Osteoblast (primary cell): ENCODE data around the gene ATP6V1A. TPM values are rescaled to one million over a fixed set of nuclear protein-coding genes. Genes with fewer than 3 reads are reported as not detected.

ENCODE experiments used
- DNase-seq: peaks from one replicate; pipeline ENCODE4 v3.0.0; 2011; ENCODE audit warnings: low spot score, mixed read lengths; ENCODE audit not compliant: insufficient read length; ENCODE audit errors: missing footprints
- H2AFZ ChIP-seq: 2 replicates; pipeline ENCODE4 v1.6.0; 2011; ENCODE audit warnings: mild to moderate bottlenecking, low read length
- H3K27ac ChIP-seq: 2 replicates; pipeline ENCODE4 v1.5.1; 2011; ENCODE audit warnings: mild to moderate bottlenecking, low read depth, low read length, moderate library complexity
- H3K27me3 ChIP-seq: 2 replicates; pipeline ENCODE4 v1.6.0; 2012; ENCODE audit warnings: mild to moderate bottlenecking, control low read depth, inconsistent platforms, low read length, moderate library complexity; ENCODE audit not compliant: insufficient read depth
- H3K36me3 ChIP-seq: 2 replicates; pipeline ENCODE4 v1.5.1; 2011; ENCODE audit warnings: mild to moderate bottlenecking, low read length, control low read depth, moderate library complexity; ENCODE audit not compliant: insufficient read depth
- H3K4me1 ChIP-seq: 2 replicates; pipeline ENCODE4 v1.5.1; 2011; ENCODE audit warnings: mild to moderate bottlenecking, low read length, control low read depth, moderate library complexity; ENCODE audit not compliant: insufficient read depth
- H3K4me2 ChIP-seq: 2 replicates; pipeline ENCODE4 v1.6.0; 2011; ENCODE audit warnings: mild to moderate bottlenecking, low read length; ENCODE audit not compliant: insufficient read depth
- H3K4me3 ChIP-seq: fragments of 200-600 bp; sonication (generic); 3 replicates; pipeline ENCODE4 v1.5.1; 2012; ENCODE audit warnings: mild to moderate bottlenecking, low read length, inconsistent platforms; ENCODE audit not compliant: insufficient read depth
- H3K79me2 ChIP-seq: 2 replicates; pipeline ENCODE4 v1.6.0; 2012; ENCODE audit warnings: mild to moderate bottlenecking, low read length, control low read depth, inconsistent platforms; ENCODE audit not compliant: insufficient read depth
- H3K9me3 ChIP-seq: 2 replicates; pipeline ENCODE4 v1.5.1; 2011; ENCODE audit warnings: low read depth, low read length, control low read depth
- H4K20me1 ChIP-seq: 2 replicates; pipeline ENCODE4 v1.6.0; 2012; ENCODE audit warnings: mild to moderate bottlenecking, low read length, control low read depth; ENCODE audit not compliant: insufficient read depth
- CTCF ChIP-seq: IDR thresholded peaks from 2 replicates; pipeline ENCODE4 v1.5.1; 2011; ENCODE audit warnings: mild to moderate bottlenecking, low read depth, low read length, moderate library complexity; ENCODE audit errors: extremely low read depth
- total RNA-seq: library from RNA; depleted of rRNA; stranded (reverse); fragments of >200 nt; gene quantifications from 2 replicates; pipeline ENCODE4 v1.2.3, GENCODE V29; 2012

The ATP6V1A gene
- total RNA-seq, 1 donor, result 166 TPM

DNA sequence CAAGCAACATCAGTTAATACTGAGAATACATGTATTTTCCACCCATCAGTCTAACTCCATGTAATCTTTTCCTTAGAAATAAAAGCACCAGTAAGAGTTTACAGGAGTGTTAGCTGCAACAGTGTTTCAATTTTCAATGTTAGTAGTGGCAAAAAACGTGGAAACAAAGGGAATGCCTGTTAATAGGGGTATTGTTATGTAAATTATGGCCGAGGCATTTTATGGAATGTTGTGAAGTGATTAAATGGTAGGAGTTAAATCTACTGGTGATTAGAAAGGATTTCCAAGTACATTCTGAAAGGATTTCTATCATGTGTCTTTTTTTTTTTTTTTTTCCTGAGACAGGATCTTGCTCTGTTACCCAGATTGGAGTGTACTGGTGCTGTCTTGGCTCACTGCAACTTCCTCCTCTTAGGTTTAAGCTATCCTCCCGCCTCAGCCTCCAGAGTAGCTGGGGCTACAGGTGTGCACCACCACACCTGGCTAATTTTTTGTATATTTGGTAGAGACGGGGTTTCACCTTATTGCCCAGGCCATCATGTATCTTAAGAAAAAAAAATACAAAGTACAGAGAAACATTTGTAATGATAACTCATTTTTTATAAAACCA lies 6.6 kb downstream of the ATP6V1A start:
- H3K4me2 ChIP-seq, result no peak overlapping the region
- no peaks in the 10 kb centered on the region for H4K20me1 ChIP-seq
- TF ChIP-seq CTCF, result no peak
- H3K4me3 ChIP-seq, result no peak overlapping the region
- no peak overlapping the region for H3K27ac ChIP-seq
- peaks cover 6% of the 10 kb centered on the region for H3K4me1 ChIP-seq
- H2AFZ ChIP-seq, result no peak overlapping the region
- peaks cover 3% of the 10 kb centered on the region for H3K9me3 ChIP-seq
- H3K79me2 ChIP-seq, result peaks cover 81% of the 10 kb centered on the region
- DNase-seq, result no peak
- H3K36me3 ChIP-seq, result no peaks in the 10 kb centered on the region
- no peaks in the 10 kb centered on the region for H3K27me3 ChIP-seq

DNA sequence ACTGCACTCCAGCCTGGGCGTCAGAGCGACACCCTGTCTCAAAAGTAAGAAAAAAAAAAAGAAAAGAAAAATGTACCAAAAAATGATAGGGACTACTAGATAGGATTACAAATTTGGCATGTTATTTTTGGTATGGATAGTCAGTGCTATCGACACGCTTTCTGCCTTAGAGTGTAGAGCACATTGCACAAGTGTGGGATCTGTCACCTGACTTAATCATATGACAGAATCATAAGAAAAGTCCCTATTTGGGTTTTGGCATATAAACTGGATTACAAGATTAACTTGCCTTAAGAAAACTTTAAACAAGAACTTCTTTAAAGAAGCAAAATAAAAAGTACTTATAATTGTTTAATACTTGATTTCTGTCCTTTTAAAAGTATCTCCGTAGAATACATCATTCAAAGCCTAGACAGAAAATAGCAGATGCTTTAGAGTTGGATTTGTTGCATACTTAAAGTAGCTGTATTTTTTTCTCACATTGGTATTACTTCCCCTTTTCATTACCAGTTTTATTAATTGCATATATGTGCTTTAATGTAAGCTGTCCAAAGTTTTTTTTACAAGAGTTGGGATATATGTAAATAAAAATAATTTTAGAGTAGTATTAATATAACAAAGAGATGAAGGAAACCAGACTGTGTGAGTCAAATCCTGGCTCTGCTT lies 7.8 kb downstream of the ATP6V1A start:
- Histone ChIP-seq H3K4me2 (no peak overlapping the region), H3K9me3 (peaks cover 3% of the 10 kb centered on the region), H3K36me3 (no peaks in the 10 kb centered on the region), H4K20me1 (no peaks in the 10 kb centered on the region), H2AFZ (no peak overlapping the region), H3K27ac (no peak overlapping the region), H3K27me3 (no peaks in the 10 kb centered on the region), H3K4me1 (no peaks in the 10 kb centered on the region), H3K4me3 (no peak overlapping the region), H3K79me2 (peaks cover 71% of the 10 kb centered on the region)
- no peak for DNase-seq
- TF ChIP-seq CTCF, result no peak

GRCh38 chr3:113758389-113759024 lies 11.7 kb downstream of the ATP6V1A start:
- no peak for TF ChIP-seq CTCF
- Histone ChIP-seq H3K36me3 (no peaks in the 10 kb centered on the region), H3K79me2 (peaks cover 67% of the 10 kb centered on the region), H3K4me1 (no peaks in the 10 kb centered on the region), H4K20me1 (no peaks in the 10 kb centered on the region), H3K9me3 (peaks cover 3% of the 10 kb centered on the region), H3K27me3 (no peaks in the 10 kb centered on the region), H3K27ac (no peak overlapping the region), H3K4me2 (peak overlapping the region; percentile 17), H3K4me3 (no peak overlapping the region), H2AFZ (no peak overlapping the region)
- DNase-seq, result no peak

GRCh38 chr3:113764698-113765097 lies 17.9 kb downstream of the ATP6V1A start:
- no peaks in the 10 kb centered on the region for H4K20me1 ChIP-seq
- peaks cover 2% of the 10 kb centered on the region for H3K4me1 ChIP-seq
- H3K4me3 ChIP-seq, result no peak overlapping the region
- H3K36me3 ChIP-seq, result no peaks in the 10 kb centered on the region
- no peak for DNase-seq
- no peak for TF ChIP-seq CTCF
- no peak overlapping the region for H3K4me2 ChIP-seq
- no peak overlapping the region for H3K27ac ChIP-seq
- no peaks in the 10 kb centered on the region for H3K27me3 ChIP-seq
- H3K79me2 ChIP-seq, result peaks cover 58% of the 10 kb centered on the region
- no peak overlapping the region for H2AFZ ChIP-seq
- H3K9me3 ChIP-seq, result no peaks in the 10 kb centered on the region
